ENCODE data around the gene YY1.

Gene YY1

DNA sequence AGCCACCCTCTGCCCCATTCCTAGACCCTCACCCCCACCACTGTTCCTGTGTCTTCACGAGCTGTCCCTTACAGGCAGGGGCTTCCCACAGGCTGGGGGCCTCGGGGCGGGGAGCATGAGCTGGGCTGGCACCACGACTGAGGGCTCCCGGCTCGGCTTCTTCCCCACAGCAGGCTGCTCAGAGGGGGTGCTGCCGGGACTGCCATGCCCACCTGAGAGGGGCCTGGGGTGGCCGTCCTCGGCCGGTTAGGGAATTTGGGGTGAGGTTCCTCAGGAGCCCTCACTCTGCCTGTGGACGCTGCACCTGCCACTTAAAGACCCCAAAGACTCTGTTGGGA is 91.0 kb downstream of the YY1 start:
- Histone ChIP-seq H3K27me3 (ENCODE audit: insufficient read depth, low read length) (no peaks in the 10 kb centered on the region), H3K4me1 (ENCODE audit: insufficient read depth, low read length) (no peaks in the 10 kb centered on the region), H3K9me3 (ENCODE audit: insufficient read depth, low read depth, low read length) (no peaks in the 10 kb centered on the region), H3K27ac (ENCODE audit: low read depth, low read length) (no peak overlapping the region), H3K4me3 (ENCODE audit: low read length) (no peak overlapping the region), H3K9ac (ENCODE audit: low read depth, low read length) (no peak overlapping the region), H3K36me3 (ENCODE audit: insufficient read depth, low read length) (peaks cover 17% of the 10 kb centered on the region)
- WGBS: 91% methylated on average over 11 of the region's 11 CpGs

GRCh38 chr14:100330388-100330931 is 91.5 kb downstream of the YY1 start:
- H3K27me3 ChIP-seq (ENCODE audit: insufficient read depth, low read length): no peaks in the 10 kb centered on the region
- no peak overlapping the region for H3K9ac ChIP-seq (ENCODE audit: low read depth, low read length)
- WGBS: 84% methylated on average over 13 of the region's 13 CpGs
- H3K27ac ChIP-seq (ENCODE audit: low read depth, low read length): no peak overlapping the region
- peaks cover 19% of the 10 kb centered on the region for H3K36me3 ChIP-seq (ENCODE audit: insufficient read depth, low read length)
- H3K4me1 ChIP-seq (ENCODE audit: insufficient read depth, low read length): no peaks in the 10 kb centered on the region
- no peaks in the 10 kb centered on the region for H3K9me3 ChIP-seq (ENCODE audit: insufficient read depth, low read depth, low read length)
- no peak overlapping the region for H3K4me3 ChIP-seq (ENCODE audit: low read length)

DNA sequence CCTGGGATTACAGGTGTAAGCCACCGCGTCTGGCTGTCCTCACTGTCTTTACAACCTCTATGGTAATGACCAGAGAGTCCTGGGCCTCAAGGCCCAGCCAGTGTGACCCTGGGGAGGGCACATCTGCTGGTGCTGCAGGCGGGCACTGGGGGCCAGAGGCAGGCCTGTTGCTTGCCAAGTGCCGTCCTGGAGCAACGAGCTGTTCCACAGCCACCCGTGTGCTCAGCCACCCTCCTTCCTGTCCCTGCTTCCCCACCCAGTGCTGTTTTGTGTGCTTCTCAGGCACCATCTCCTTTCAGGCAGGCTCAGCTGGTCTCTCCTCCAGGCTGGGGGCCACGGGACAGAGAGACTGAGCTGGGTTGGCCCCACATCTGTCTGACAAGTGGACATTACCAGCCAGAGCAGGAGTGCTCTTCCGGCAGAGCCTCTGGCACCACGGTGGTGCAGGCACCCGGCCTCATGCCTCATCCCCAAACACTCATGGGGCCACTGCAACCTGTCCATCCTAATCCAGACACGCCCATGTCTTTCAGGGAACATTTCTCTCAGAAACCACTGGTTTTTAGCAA is 93.2 kb downstream of the YY1 start:
- H3K9me3 ChIP-seq (ENCODE audit: insufficient read depth, low read depth, low read length): no peaks in the 10 kb centered on the region
- no peak overlapping the region for H3K4me3 ChIP-seq (ENCODE audit: low read length)
- 91% methylated on average over 11 of the region's 11 CpGs for WGBS
- H3K9ac ChIP-seq (ENCODE audit: low read depth, low read length): no peak overlapping the region
- no peaks in the 10 kb centered on the region for H3K4me1 ChIP-seq (ENCODE audit: insufficient read depth, low read length)
- H3K27me3 ChIP-seq (ENCODE audit: insufficient read depth, low read length): no peaks in the 10 kb centered on the region
- peaks cover 34% of the 10 kb centered on the region for H3K36me3 ChIP-seq (ENCODE audit: insufficient read depth, low read length)
- no peak overlapping the region for H3K27ac ChIP-seq (ENCODE audit: low read depth, low read length)

Measured in HUES64 (cell line).